ENCODE measurements around the gene PPHLN1.

Gene PPHLN1

DNA sequence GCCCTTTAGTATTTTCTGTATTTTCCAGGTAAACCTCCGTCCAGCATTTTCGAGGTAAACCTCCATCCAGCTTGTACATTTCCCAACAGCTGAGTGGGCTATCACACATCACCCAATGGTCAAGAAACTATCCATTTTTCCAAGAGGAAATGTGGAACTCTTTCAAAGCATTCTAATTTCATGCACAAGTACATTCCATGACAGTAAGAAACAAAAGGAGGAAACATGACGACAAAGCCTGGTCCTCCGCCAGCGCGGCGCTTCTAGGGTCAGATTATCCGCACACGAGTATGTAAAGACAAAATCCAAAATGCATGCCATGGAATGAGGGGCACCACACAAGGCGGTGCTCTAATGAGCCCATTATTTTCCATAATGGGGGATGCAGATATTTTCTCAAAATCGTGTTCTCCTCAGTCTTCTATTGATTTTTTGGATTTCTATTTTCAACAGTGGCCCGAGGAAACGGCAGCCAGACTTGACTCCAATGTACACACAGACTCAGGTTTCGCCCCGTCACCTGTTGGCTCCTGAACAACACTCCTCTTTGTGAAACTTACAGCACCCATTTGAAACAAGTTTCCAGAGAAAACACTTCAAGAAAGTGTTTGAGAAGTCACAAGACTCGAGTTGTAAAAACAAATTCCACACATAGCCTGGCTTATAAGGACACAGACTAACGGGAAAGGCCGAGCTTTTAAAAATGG lies 156.2 kb downstream of the PPHLN1 start:
- no peak for DNase-seq (ENCODE audit: low spot score)

DNA sequence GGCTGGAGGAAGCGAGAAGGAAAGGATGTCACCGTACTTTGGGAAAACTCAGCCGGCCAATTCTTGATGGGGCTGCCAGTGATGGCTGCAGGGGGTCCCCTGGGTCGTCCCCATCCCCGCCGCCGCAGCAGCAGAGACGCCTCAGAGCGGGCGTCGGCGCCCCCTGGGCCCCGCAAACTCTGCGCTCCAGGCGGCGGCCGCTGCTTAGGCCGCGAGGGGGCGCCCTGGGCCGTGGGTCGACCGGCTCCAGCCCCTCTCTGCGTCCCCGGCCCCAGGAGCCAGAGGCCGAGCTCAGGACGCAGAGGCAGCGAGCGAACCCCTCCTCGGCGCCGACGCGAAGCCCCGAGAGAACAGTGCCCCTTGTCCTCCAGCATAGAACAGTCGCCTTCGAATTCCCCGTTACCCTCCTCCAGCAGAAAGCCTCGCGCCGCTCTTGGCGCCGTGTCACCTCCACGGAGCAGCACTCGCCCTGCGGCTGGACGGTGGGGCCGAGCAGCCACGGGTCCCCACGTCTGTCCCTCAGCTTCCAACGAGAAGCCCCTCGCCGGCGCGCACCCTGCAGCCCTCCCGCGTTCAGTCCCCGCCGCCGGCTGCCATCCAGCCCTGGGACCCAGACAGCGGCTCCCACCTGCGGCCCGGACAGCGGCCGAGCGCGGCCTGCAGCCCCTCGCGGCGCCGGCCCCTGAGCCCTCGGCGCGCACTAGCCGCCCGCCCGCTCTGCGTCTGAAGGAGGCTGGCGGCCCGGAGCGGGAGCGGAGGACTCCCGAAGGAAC lies 157.0 kb downstream of the PPHLN1 start:
- DNase-seq (ENCODE audit: low spot score), result peak; percentile 59

DNA sequence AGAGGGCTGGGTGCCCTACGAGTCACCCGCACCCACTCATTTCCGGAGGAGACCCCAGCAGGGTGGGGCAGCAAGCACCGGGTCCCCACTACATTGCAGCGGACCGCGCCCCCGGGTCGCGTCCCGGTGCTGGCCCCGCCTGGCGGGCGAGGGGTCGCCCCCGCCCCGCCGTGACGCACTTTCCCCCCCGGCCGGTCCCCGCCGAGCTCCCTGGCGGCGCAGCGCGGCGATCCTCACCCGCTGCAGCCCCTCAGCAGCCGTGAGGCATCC lies 157.5 kb downstream of the PPHLN1 start:
- no peak for DNase-seq (ENCODE audit: low spot score)

DNA sequence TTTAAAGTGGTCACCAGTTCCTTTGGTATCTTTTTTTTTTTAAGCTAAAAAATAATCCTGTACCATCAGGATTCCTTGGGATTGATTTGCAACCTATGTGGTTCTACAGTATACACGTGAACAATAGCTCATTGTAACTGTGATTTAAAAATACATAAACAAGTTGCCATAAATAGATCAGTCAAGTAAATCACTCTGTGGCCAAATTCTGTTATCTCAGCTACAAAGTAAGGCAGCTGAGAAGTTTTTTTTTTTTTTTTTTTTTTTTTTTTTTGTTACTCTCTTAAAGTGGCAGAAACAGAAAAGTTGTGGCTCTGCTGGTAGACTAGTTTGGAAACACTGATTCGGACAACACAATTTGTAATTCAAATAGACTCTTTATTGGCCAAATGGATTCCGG lies 159.0 kb downstream of the PPHLN1 start:
- DNase-seq (ENCODE audit: low spot score), result no peak

DNA sequence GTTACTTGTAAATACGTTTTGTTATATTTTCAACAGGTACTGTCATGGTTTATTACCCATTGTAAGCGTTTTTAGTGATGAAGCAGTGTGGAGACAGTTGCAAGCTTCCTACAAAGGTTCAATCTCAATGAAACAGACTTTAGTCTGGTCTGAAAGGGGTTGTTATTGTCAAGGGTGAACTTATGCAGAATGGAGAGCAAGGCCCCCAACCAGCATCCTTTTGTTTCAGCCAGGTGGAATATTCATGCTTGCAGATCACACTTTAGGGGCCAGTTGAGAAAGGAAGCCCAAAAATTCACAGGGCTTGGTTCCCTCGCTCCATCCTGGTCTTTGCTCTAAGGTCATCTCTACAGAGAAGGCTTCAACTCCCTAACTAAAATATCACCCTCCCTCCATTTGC lies 159.9 kb downstream of the PPHLN1 start:
- DNase-seq (ENCODE audit: low spot score), result no peak

DNA sequence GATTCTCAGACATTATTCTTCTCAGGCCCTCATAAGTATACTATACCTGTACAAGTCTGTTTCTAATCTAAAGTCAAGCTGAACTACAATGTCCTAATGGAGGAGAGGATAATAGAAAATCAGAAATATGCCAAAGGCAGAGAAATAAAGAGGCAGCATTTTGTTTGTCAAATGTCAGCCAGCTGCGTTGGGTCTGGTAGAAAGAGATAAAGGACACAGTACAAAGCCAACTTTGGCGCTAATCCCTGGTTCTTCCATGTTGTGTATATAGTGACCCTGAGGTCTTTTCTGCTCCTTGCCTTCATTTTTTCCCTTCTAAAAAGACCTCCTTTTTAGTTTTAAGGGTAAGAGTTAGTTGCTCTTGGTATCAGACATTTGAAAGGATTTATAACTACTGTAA lies 160.4 kb downstream of the PPHLN1 start:
- no peak for DNase-seq (ENCODE audit: low spot score)

DNA sequence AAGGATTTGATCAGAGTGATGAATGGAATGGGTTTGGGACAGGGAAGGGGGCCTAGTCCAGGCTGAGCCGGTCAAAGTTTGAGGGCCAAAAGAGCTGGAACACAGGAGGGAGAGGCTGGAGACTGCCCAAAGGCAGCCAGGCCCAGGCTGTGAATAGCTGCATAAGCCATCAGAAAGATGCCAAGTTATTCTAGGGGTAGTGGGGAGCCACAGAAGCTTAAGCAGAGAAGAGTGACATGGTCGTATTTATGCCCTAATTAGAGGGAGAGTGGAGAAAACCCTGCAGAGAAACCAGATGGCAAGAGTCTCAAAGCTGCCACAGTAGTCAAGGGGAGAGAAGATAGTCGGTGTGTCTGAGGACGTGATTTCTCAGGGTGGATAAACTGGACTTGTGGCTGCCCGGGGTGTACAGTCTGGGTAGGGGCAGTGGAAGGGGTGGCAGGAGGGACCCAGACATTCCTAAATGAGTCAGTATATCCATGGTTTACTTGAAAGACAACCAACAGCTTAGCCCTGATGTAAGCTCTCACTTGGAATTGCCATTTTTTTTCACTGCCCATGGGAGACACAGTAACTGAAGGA lies 164.4 kb downstream of the PPHLN1 start:
- no peak for DNase-seq (ENCODE audit: low spot score)
